HepG2 (cell line): ENCODE measurements around the gene DYNLT2B. TPM values are rescaled to one million over a fixed set of nuclear protein-coding genes. Genes with fewer than 3 reads are reported as not detected.

Experiments used
- ATAC-seq: fragments of 200-7000 bp; cut with Tn5 transposase; 3 replicates; pipeline ENCODE4 v1.9.1; 2020; ENCODE audit warnings: mild to moderate bottlenecking, moderate library complexity
- BruUV-seq: library from RNA; stranded (reverse); fragments of 400-500 nt; replicated peaks from 2 replicates; lab custom pipeline; 2021; lab: Mats Ljungman, UMichigan
- CTCF ChIA-PET: fragments of 300-600 bp; formaldehyde crosslinking; extraction: SDS; loops from one replicate; lab custom pipeline; 2021; ENCODE audit warnings: low total read pairs, inconsistent platforms, low intra/inter-chr PET ratio; lab: Yijun Ruan, JAX
- POLR2A ChIA-PET: fragments of 350-600 bp; sonication (Branson Sonifier 250); formaldehyde crosslinking; loops from one replicate; lab custom pipeline; 2020; ENCODE audit warnings: antibody characterized with exemption, inconsistent platforms; lab: Yijun Ruan, JAX
- DNase-seq: peaks from one replicate; pipeline ENCODE4 v3.0.0-alpha.2; 2015; ENCODE audit warnings: low spot score
- FAIRE-seq: peaks from 3 replicates; lab custom pipeline; 2011; peaks lifted over from hg19 to GRCh38; lab: Jason Lieb, UNC
- H2AFZ ChIP-seq: one replicate; pipeline ENCODE4 v1.6.1; 2011; ENCODE audit warnings: low read length, inconsistent platforms
- H3K27ac ChIP-seq: fragments of 300-600 bp; 3 replicates; pipeline ENCODE4 v1.8.0; 2011; ENCODE audit warnings: mixed run types, mild to moderate bottlenecking, mixed read lengths, low read length, inconsistent platforms; ENCODE audit not compliant: insufficient read depth; ENCODE audit errors: extremely low read length
- H3K27me3 ChIP-seq, 2 experiments: fragments of 200-600 bp in 1 of 2; 2 replicates in 1 of 2; 3 replicates in 1 of 2; pipeline versions ENCODE4 v1.6.0 to v1.8.0; 2011; ENCODE audit warnings: low read length in 2 of 2, mild to moderate bottlenecking in 2 of 2, moderate library complexity in 2 of 2, inconsistent platforms in 1 of 2; ENCODE audit not compliant: insufficient read depth in 2 of 2, control insufficient read depth in 1 of 2
- H3K36me3 ChIP-seq, 2 experiments: fragments of 200-600 bp in 1 of 2; replicated peaks in 1 of 2; 2 replicates in 1 of 2; 3 replicates in 1 of 2; pipeline versions ENCODE4 v1.5.1 to v1.8.0; 2011; ENCODE audit warnings: low read length in 2 of 2, inconsistent platforms in 1 of 2; ENCODE audit not compliant: insufficient read depth in 2 of 2, control insufficient read depth in 1 of 2
- H3K4me1 ChIP-seq: 2 replicates; pipeline ENCODE4 v1.5.1; 2012; ENCODE audit warnings: low read length, inconsistent platforms; ENCODE audit not compliant: insufficient read depth
- H3K4me2 ChIP-seq: 2 replicates; pipeline ENCODE4 v1.6.0; 2011; ENCODE audit warnings: low read depth, low read length, inconsistent platforms
- H3K4me3 ChIP-seq, 3 experiments: fragments of 200-600 bp in 1 of 3; sonication (generic), shearing (Covaris generic) in 1 of 3; replicated peaks in 1 of 3; 2 replicates each; pipeline ENCODE4 v1.5.1; 2011 to 2016; ENCODE audit warnings: low read length in 3 of 3, inconsistent platforms in 2 of 3, low read depth in 2 of 3, mild to moderate bottlenecking in 2 of 3, control low read depth in 1 of 3, mixed read lengths in 1 of 3; ENCODE audit not compliant: insufficient read depth in 1 of 3
- H3K79me2 ChIP-seq: one replicate; pipeline ENCODE4 v1.6.1; 2011; ENCODE audit warnings: low read length, inconsistent platforms; ENCODE audit not compliant: insufficient read depth
- H3K9ac ChIP-seq: 2 replicates; pipeline ENCODE4 v1.6.0; 2011; ENCODE audit warnings: mild to moderate bottlenecking, low read depth, low read length, inconsistent platforms; ENCODE audit not compliant: insufficient read depth
- H3K9me3 ChIP-seq: 2 replicates; pipeline ENCODE4 v1.5.1; 2012; ENCODE audit warnings: mild to moderate bottlenecking, low read length
- H4K20me1 ChIP-seq: 2 replicates; pipeline ENCODE4 v1.6.0; 2011; ENCODE audit warnings: inconsistent platforms, mild to moderate bottlenecking, low read length, moderate library complexity; ENCODE audit not compliant: insufficient read depth
- CBX1 ChIP-seq: IDR thresholded peaks from one replicate; pipeline ENCODE4 v1.6.1; 2016; ENCODE audit warnings: antibody characterized with exemption, low read depth
- MLLT10 ChIP-seq: sonication (generic); formaldehyde crosslinking; IDR thresholded peaks from 2 replicates; pipeline ENCODE4 v1.4.0; 2020; ENCODE audit warnings: missing genetic modification reagents
- PHF20 ChIP-seq: sonication (generic); formaldehyde crosslinking; IDR thresholded peaks from 2 replicates; pipeline ENCODE4 v1.5.0; 2020; ENCODE audit warnings: mild to moderate bottlenecking, missing genetic modification reagents
- PHF8 ChIP-seq: sonication (generic); formaldehyde crosslinking; IDR thresholded peaks from 2 replicates; pipeline ENCODE4 v1.5.0; 2020; ENCODE audit warnings: missing genetic modification reagents
- SIN3A ChIP-seq: IDR thresholded peaks from 2 replicates; pipeline ENCODE4 v1.6.1; 2011; ENCODE audit warnings: low read depth, mild to moderate bottlenecking, control low read depth, low read length, borderline replicate concordance
- U2AF2 ChIP-seq: fragments of 200-400 bp; formaldehyde crosslinking; IDR thresholded peaks from 2 replicates; pipeline ENCODE4 v1.6.1; 2017; ENCODE audit warnings: low read depth, mild to moderate bottlenecking, low read length
- ZFP1 ChIP-seq: IDR thresholded peaks from 2 replicates; pipeline ENCODE4 v1.6.1; 2016
- ZFP37 ChIP-seq: sonication (generic); formaldehyde crosslinking; IDR thresholded peaks from 2 replicates; pipeline ENCODE4 v1.4.0; 2020; ENCODE audit warnings: missing genetic modification reagents, borderline replicate concordance
- ZFP62 ChIP-seq: sonication (generic); formaldehyde crosslinking; IDR thresholded peaks from 2 replicates; pipeline ENCODE4 v1.4.0; 2020; ENCODE audit warnings: missing genetic modification reagents
- ZNF766 ChIP-seq: sonication (generic); formaldehyde crosslinking; IDR thresholded peaks from 2 replicates; pipeline ENCODE4 v1.5.0; 2020; ENCODE audit warnings: missing genetic modification reagents, borderline replicate concordance
- ZNF800 ChIP-seq: sonication (generic); formaldehyde crosslinking; IDR thresholded peaks from 2 replicates; pipeline ENCODE4 v1.4.0; 2020; ENCODE audit warnings: missing genetic modification reagents
- in situ Hi-C: cut with HindIII; loops from 2 replicates; pipeline ENCODE4 v1.10.0; 2017; ENCODE audit warnings: low pct_unique_long_range_greater_than_20kb; ENCODE audit not compliant: extremely low pct_ligation_motif_present
- intact Hi-C: fragments of 100-400 bp; cut with micrococcal nuclease; formaldehyde crosslinking; loops from one replicate; pipeline ENCODE4 v1.10.0; 2022; ENCODE audit not compliant: unreplicated experiment
- polyA plus RNA-seq, 8 experiments: library from polyadenylated mRNA; depleted of rRNA in 3 of 8; stranded (reverse) in 7 of 8; unstranded in 1 of 8; fragments of >200 nt; fragmentation: Illumina TruSeq in 4 of 8; extraction: Trizol in 4 of 8; gene quantifications; 2 replicates each; pipeline versions ENCODE4 v1.2.1 to v1.2.3, GENCODE V29; 2011 to 2016; ENCODE audit warnings: low read depth in 4 of 8, missing spikeins in 1 of 8, mixed read lengths in 1 of 8; ENCODE audit not compliant: insufficient read depth in 1 of 8
- total RNA-seq, 5 experiments: library from RNA; depleted of rRNA; stranded (reverse); fragments of >200 nt; fragmentation: Illumina TruSeq; extraction: Trizol; gene quantifications; 2 replicates each; pipeline ENCODE4 v1.2.3, GENCODE V29; 2016; ENCODE audit warnings: low read depth in 1 of 5
- TF ChIP-seq, protein P1 (sequence below): sonication (generic); formaldehyde crosslinking; IDR thresholded peaks from 2 replicates; pipeline ENCODE4 v1.4.0; 2020; ENCODE audit warnings: mild to moderate bottlenecking, missing genetic modification reagents
- TF ChIP-seq, protein P2 (sequence below): sonication (generic); formaldehyde crosslinking; IDR thresholded peaks from 2 replicates; pipeline ENCODE4 v1.5.0; 2020; ENCODE audit warnings: mild to moderate bottlenecking, missing genetic modification reagents

The DYNLT2B gene
- total and polyA plus RNA-seq, 2 of the 13 experiments (the other 11 are each of a cell fraction or from before 2014, with no cell fraction given): 4.0 to 7.0 TPM

DNA sequence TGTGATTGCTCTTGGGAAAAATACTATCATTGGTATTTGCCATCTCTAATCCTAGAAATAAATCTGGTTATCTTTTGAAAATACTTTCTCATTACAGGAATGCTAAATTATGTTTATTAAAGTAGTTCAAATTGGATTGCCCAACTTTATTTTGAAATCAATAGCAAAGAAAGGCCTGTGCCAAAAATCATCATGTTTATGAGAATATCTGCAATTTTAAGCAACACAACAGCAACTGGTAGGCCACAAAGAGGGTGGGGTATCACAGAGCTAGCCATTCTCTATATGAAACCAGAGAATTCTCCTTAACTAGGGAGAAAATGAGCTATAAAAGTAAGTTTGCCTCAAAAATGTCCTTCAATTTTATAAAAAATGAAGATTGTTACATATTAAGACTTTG is 32.0 kb upstream of the DYNLT2B start:
- H3K4me3 ChIP-seq: no peak overlapping the region
- BruUV-seq: no TSS peak
- H3K9me3 ChIP-seq: no peaks in the 10 kb centered on the region
- intact Hi-C loops: no loop called here
- no peaks in the 10 kb centered on the region for H4K20me1 ChIP-seq
- H3K27ac ChIP-seq: no peak overlapping the region
- no peaks in the 10 kb centered on the region for H3K79me2 ChIP-seq
- H3K4me1 ChIP-seq: peaks cover 28% of the 10 kb centered on the region
- CTCF ChIA-PET: no interaction called here
- no peak overlapping the region for H2AFZ ChIP-seq
- no peak for FAIRE-seq
- TF ChIP-seq SIN3A: no peak
- TF ChIP-seq, protein P1, sequence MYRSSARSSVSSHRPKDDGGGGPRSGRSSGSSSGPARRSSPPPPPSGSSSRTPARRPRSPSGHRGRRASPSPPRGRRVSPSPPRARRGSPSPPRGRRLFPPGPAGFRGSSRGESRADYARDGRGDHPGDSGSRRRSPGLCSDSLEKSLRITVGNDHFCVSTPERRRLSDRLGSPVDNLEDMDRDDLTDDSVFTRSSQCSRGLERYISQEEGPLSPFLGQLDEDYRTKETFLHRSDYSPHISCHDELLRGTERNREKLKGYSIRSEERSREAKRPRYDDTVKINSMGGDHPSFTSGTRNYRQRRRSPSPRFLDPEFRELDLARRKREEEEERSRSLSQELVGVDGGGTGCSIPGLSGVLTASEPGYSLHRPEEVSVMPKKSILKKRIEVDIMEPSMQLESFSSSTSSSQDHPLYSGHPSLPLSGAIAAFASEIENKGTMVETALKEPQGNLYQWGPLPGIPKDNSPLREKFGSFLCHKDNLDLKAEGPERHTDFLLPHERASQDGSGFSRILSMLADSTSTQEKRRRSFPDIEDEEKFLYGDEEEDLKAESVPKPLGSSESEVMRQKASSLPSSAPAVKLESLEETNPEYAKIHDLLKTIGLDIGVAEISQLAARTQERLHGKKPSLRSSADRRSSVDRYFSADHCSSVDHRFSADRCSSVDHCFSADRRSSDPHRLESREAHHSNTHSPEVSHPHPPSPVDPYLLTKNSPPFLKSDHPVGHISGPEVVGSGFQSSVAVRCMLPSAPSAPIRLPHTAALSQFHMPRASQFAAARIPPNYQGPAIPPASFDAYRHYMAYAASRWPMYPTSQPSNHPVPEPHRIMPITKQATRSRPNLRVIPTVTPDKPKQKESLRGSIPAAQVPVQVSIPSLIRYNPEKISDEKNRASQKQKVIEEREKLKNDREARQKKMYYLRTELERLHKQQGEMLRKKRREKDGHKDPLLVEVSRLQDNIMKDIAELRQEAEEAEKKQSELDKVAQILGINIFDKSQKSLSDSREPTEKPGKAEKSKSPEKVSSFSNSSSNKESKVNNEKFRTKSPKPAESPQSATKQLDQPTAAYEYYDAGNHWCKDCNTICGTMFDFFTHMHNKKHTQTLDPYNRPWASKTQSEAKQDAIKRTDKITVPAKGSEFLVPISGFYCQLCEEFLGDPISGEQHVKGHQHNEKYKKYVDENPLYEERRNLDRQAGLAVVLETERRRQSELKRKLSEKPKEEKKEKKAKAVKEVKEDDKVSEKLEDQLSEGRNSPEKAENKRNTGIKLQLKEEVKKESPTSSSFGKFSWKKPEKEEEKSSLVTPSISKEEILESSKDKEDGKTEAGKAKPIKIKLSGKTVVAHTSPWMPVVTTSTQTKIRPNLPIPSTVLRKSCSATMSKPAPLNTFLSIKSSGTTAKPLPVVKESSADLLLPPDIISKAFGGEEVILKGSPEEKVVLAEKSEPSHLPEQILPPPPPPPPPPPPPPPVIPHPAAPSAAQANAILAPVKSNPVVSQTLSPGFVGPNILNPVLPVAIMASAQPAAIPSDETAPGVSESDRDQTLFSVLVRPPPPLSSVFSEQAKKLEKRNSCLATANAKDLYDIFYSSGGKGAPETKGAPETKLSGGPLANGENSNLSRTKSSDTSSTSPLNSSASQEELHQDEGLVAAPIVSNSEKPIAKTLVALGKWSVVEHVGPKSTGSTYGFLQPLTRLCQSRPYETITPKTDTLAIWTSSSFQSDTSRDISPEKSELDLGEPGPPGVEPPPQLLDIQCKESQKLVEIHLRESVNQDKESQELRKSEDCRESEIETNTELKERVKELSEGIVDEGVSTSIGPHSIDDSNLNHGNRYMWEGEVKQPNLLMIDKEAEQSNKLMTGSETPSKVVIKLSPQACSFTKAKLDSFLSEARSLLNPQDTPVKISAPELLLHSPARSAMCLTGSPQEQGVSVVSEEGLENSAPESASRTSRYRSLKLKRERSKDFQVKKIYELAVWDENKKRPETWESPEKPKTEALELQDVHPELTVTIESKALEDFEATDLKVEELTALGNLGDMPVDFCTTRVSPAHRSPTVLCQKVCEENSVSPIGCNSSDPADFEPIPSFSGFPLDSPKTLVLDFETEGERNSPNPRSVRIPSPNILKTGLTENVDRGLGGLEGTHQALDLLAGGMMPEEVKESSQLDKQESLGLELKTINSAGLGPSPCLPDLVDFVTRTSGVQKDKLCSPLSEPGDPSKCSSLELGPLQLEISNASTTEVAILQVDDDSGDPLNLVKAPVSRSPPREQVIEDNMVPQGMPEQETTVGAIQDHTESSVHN (CRISPR knock-in tag): no peak
- no peak for TF ChIP-seq ZNF800 (CRISPR knock-in tag)
- no peak for TF ChIP-seq ZFP1 (CRISPR knock-in tag)
- no peak for TF ChIP-seq MLLT10 (CRISPR knock-in tag)
- no peak for TF ChIP-seq U2AF2
- no peak for TF ChIP-seq PHF8
- TF ChIP-seq ZFP37 (CRISPR knock-in tag): no peak
- no peak for TF ChIP-seq ZFP62 (CRISPR knock-in tag)
- TF ChIP-seq PHF20: no peak
- no peak for TF ChIP-seq ZNF766 (CRISPR knock-in tag)
- no peak for TF ChIP-seq CBX1
- TF ChIP-seq, protein P2, sequence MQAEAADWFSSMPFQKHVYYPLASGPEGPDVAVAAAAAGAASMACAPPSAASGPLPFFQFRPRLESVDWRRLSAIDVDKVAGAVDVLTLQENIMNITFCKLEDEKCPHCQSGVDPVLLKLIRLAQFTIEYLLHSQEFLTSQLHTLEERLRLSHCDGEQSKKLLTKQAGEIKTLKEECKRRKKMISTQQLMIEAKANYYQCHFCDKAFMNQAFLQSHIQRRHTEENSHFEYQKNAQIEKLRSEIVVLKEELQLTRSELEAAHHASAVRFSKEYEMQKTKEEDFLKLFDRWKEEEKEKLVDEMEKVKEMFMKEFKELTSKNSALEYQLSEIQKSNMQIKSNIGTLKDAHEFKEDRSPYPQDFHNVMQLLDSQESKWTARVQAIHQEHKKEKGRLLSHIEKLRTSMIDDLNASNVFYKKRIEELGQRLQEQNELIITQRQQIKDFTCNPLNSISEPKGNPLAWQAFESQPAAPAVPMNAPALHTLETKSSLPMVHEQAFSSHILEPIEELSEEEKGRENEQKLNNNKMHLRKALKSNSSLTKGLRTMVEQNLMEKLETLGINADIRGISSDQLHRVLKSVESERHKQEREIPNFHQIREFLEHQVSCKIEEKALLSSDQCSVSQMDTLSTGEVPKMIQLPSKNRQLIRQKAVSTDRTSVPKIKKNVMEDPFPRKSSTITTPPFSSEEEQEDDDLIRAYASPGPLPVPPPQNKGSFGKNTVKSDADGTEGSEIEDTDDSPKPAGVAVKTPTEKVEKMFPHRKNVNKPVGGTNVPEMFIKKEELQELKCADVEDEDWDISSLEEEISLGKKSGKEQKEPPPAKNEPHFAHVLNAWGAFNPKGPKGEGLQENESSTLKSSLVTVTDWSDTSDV: no peak
- no peaks in the 10 kb centered on the region; a peak in 1 of 5 replicates for H3K27me3 ChIP-seq
- no peak overlapping the region for H3K9ac ChIP-seq
- in situ Hi-C loops: no loop called here
- H3K4me2 ChIP-seq: no peak overlapping the region
- H3K36me3 ChIP-seq: peaks cover 4 to 13% of the 10 kb centered on the region in 2 experiments; a peak in 4 of 5 replicates
- POLR2A ChIA-PET: no interaction called here
- no peak for ATAC-seq
- no peak for DNase-seq
